ENCODE results near the gene PRUNE1.

- TF ChIP-seq CTCF (conservative IDR thresholded peaks at IDR 0.05; ENCODE audit: low read length), result no peak
- no peak for TF ChIP-seq EZH2phosphoT487 (IDR thresholded peaks at IDR 0.05; ENCODE audit: borderline replicate concordance, low read depth, low read length)
These were observed 10.9 kb upstream of the PRUNE1 start for GRCh38 chr1:150997126-150997872.

Measured in OCI-LY7 (cell line).